Progenitor cell of endocrine pancreas (in vitro differentiated cells): Measurements from ENCODE around the gene GCLC. TPM values are rescaled to one million over a fixed set of nuclear protein-coding genes. Genes with fewer than 3 reads are reported as not detected.

Source experiments
- DNase-seq: peaks from one replicate; pipeline ENCODE4 v3.0.0; 2021; ENCODE audit warnings: low spot score; ENCODE audit not compliant: unreplicated experiment
- H3K27ac Mint-ChIP-seq: 2 replicates; pipeline ENCODE4 v1.8.0; 2021; ENCODE audit warnings: mild to moderate bottlenecking, moderate library complexity, mixed read lengths
- H3K27me3 Mint-ChIP-seq: 2 replicates; pipeline ENCODE4 v1.8.0; 2021; ENCODE audit warnings: mixed read lengths
- H3K36me3 Mint-ChIP-seq: 2 replicates; pipeline ENCODE4 v1.8.0; 2022; ENCODE audit warnings: mixed read lengths; ENCODE audit not compliant: insufficient read depth
- H3K4me1 Mint-ChIP-seq: 2 replicates; pipeline ENCODE4 v1.8.0; 2021; ENCODE audit warnings: low read depth, mixed read lengths
- H3K4me3 Mint-ChIP-seq: 2 replicates; pipeline ENCODE4 v1.8.0; 2021; ENCODE audit warnings: low read depth, mild to moderate bottlenecking, moderate library complexity, mixed read lengths
- H3K9me3 Mint-ChIP-seq: 2 replicates; pipeline ENCODE4 v1.8.0; 2021; ENCODE audit warnings: low read depth, mixed read lengths
- CTCF ChIP-seq: fragments of 200-600 bp; sonication (generic); IDR thresholded peaks from one replicate; pipeline ENCODE4 v1.5.0; 2021; ENCODE audit warnings: antibody characterized with exemption, mild to moderate bottlenecking; ENCODE audit not compliant: unreplicated experiment
- total RNA-seq: library from RNA; stranded (reverse); gene quantifications from 2 replicates; pipeline ENCODE4 v1.2.1, GENCODE V29; 2021

GCLC gene
- total RNA-seq, 1 donor from 2014 or later: 34.2 TPM

GRCh38 chr6:53476964-53477363, 67.9 kb downstream of the GCLC start:
- no peak for DNase-seq
- no peak overlapping the region for H3K27ac Mint-ChIP-seq
- H3K9me3 Mint-ChIP-seq: no peaks in the 10 kb centered on the region
- no peak for TF ChIP-seq CTCF
- H3K27me3 Mint-ChIP-seq: no peaks in the 10 kb centered on the region
- no peaks in the 10 kb centered on the region for H3K4me1 Mint-ChIP-seq
- H3K36me3 Mint-ChIP-seq: no peaks in the 10 kb centered on the region
- H3K4me3 Mint-ChIP-seq: no peak overlapping the region

- no peak for TF ChIP-seq CTCF
- H3K36me3 Mint-ChIP-seq: no peaks in the 10 kb centered on the region
- no peak for DNase-seq
- no peaks in the 10 kb centered on the region for H3K27me3 Mint-ChIP-seq
- H3K9me3 Mint-ChIP-seq: no peaks in the 10 kb centered on the region
- H3K4me3 Mint-ChIP-seq: no peak overlapping the region
- no peaks in the 10 kb centered on the region for H3K4me1 Mint-ChIP-seq
- H3K27ac Mint-ChIP-seq: no peak overlapping the region
Observed at GRCh38 chr6:53474010-53474409, 70.9 kb downstream of the GCLC start.

- Mint-ChIP-seq H3K4me3 (no peak overlapping the region), H3K27me3 (peaks cover 4% of the 10 kb centered on the region), H3K9me3 (no peaks in the 10 kb centered on the region), H3K27ac (no peak overlapping the region), H3K36me3 (no peaks in the 10 kb centered on the region), H3K4me1 (no peaks in the 10 kb centered on the region)
- TF ChIP-seq CTCF: no peak
- DNase-seq: no peak
Observed at GRCh38 chr6:53469163-53469562, 75.7 kb downstream of the GCLC start.

- no peaks in the 10 kb centered on the region for H3K36me3 Mint-ChIP-seq
- H3K27ac Mint-ChIP-seq: no peak overlapping the region
- H3K27me3 Mint-ChIP-seq: peaks cover 12% of the 10 kb centered on the region
- H3K4me1 Mint-ChIP-seq: no peaks in the 10 kb centered on the region
- H3K4me3 Mint-ChIP-seq: no peak overlapping the region
- no peaks in the 10 kb centered on the region for H3K9me3 Mint-ChIP-seq
- DNase-seq: no peak
- TF ChIP-seq CTCF: no peak
Observed at GRCh38 chr6:53466257-53466656, 78.6 kb downstream of the GCLC start.

GRCh38 chr6:53465732-53466131, 79.2 kb downstream of the GCLC start:
- no peak overlapping the region for H3K27ac Mint-ChIP-seq
- TF ChIP-seq CTCF: no peak

More at GRCh38 chr6:53465732-53466131, 79.2 kb downstream of the GCLC start:
- no peak for DNase-seq
- Mint-ChIP-seq H3K36me3 (no peaks in the 10 kb centered on the region), H3K4me1 (no peaks in the 10 kb centered on the region), H3K9me3 (no peaks in the 10 kb centered on the region), H3K4me3 (no peak overlapping the region), H3K27me3 (peaks cover 12% of the 10 kb centered on the region)
